HG02973 (cell line): ENCODE data around the gene PCDHB11.
"Not testable (repeated sequence)": the region's sequence is repeated elsewhere in the genome, so short reads cannot be mapped to it uniquely, and the experiment has no call there.

Experiments used
- ATAC-seq: cut with Tn5 transposase; IDR thresholded peaks from one replicate; pipeline ENCODE4 v1.9.1; 2021; ENCODE audit warnings: moderate library complexity; ENCODE audit not compliant: unreplicated experiment

The PCDHB11 gene

DNA sequence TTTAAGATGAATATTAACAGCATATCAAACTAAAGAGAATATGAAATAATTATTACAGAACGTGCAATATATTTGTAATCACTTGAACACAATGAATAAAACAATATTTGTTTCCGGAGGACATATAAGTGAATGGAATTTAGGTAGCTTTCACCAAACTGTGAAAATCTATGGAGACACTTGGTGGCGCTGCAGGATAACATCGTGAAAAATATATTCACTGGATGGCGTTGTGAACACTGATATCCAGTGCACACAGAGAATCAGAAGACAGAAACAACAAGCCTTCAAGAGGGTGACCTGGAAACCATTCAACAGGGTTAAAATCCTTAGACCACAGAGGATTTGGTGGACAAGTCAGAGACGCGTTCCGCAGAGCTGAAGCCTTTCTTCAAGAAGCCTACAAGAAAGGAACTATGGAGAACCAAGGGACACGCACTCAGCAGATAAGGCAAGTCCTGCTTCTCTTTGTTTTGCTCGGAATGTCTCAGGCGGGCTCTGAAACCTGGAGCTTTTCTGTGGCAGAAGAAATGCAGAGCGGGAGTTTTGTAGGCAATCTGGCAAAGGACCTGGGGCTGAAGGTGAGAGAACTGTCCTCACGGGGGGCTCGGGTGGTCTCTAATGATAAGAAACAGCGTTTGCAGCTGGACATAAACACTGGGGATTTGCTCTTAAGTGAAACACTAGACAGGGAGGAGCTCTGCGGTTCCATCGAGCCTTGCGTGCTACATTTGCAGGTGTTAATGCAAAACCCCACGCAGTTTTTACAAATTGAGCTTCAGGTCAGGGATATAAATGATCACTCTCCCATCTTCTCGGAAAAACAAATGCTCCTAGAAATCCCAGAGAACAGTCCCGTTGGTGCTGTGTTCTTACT is at the start of gene PCDHB11:
PCDHB11 (plus strand) TSS at position 269 of the 877 bp plus-strand sequence; CDS start at position 417, 148 bp downstream.
- no peak for ATAC-seq

DNA sequence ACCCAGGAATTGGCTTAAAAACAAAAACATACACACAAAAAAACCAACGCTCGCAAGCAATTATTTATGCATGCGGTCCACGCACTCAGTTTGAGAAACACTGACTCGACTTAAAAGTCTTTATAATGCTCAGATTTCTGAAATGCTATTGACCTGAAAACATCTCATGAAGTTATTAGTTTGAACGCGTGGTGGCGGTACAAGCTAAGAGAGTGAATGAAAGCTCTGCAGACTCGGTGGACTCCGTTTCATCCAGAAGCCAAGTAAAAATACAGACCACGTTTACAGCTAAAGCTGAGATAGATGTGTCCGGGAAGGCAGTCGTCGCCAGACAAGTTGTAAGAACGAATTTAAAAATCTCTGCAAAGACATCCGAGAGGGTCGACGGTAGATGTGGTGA is 49.6 kb upstream of the PCDHB11 start, which contains the start of gene PCDHB6:
PCDHB6 (plus strand) TSS at position 246 of the 400 bp plus-strand sequence. CDS start 201 bp downstream, outside the sequence.
- no peak for ATAC-seq

DNA sequence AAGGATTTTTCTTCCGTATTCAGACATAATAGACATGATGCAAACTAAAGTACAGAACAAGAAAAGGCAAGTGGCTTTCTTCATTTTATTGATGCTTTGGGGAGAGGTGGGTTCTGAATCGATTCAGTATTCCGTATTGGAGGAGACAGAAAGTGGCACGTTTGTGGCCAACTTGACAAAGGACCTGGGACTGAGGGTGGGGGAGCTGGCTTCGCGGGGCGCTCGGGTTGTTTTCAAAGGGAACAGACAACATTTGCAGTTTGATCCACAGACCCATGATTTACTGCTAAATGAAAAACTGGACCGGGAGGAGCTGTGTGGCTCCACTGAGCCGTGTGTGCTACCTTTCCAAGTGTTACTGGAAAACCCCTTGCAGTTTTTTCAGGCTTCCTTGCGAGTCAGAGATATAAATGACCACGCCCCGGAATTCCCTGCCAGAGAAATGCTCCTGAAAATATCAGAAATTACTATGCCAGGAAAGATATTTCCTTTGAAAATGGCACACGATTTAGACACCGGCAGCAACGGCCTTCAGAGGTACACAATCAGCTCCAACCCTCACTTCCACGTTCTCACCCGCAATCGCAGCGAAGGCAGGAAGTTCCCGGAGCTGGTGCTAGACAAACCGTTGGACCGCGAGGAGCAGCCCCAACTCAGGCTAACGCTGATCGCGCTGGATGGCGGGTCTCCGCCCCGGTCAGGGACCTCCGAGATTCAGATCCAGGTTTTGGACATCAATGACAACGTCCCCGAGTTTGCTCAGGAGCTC is 49.0 kb upstream of the PCDHB11 start:
- no peak for ATAC-seq

DNA sequence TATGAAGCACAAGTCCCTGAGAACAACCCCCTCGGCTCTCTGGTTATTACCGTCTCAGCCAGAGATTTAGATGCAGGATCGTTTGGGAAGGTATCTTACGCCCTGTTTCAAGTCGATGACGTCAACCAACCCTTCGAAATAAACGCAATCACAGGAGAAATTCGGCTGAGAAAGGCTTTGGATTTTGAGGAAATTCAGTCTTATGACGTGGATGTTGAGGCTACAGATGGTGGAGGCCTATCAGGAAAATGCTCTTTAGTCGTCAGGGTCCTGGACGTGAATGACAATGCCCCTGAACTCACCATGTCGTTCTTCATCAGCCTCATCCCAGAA is 48.5 kb upstream of the PCDHB11 start:
- ATAC-seq: no peak

DNA sequence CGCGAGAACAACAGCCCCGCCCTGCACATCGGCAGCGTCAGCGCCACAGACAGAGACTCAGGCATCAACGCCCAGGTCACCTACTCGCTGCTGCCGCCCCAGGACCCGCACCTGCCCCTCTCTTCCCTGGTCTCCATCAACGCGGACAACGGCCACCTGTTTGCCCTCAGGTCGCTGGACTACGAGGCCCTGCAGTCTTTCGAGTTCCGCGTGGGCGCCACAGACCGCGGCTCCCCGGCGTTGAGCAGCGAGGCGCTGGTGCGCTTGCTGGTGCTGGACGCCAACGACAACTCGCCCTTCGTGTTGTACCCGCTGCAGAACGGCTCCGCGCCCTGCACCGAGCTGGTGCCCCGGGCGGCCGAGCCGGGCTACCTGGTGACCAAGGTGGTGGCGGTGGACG is 47.8 kb upstream of the PCDHB11 start:
- ATAC-seq: not testable (repeated sequence)

DNA sequence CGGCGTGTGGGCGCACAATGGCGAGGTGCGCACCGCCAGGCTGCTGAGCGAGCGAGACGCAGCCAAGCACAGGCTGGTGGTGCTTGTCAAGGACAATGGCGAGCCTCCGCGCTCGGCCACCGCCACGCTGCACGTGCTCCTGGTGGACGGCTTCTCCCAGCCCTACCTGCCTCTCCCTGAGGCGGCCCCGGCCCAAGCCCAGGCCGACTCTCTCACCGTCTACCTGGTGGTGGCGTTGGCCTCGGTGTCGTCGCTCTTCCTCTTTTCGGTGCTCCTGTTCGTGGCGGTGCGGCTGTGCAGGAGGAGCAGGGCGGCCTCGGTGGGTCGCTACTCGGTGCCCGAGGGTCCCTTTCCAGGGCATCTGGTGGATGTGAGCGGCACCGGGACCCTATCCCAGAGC is 47.3 kb upstream of the PCDHB11 start:
- not testable (repeated sequence) for ATAC-seq

DNA sequence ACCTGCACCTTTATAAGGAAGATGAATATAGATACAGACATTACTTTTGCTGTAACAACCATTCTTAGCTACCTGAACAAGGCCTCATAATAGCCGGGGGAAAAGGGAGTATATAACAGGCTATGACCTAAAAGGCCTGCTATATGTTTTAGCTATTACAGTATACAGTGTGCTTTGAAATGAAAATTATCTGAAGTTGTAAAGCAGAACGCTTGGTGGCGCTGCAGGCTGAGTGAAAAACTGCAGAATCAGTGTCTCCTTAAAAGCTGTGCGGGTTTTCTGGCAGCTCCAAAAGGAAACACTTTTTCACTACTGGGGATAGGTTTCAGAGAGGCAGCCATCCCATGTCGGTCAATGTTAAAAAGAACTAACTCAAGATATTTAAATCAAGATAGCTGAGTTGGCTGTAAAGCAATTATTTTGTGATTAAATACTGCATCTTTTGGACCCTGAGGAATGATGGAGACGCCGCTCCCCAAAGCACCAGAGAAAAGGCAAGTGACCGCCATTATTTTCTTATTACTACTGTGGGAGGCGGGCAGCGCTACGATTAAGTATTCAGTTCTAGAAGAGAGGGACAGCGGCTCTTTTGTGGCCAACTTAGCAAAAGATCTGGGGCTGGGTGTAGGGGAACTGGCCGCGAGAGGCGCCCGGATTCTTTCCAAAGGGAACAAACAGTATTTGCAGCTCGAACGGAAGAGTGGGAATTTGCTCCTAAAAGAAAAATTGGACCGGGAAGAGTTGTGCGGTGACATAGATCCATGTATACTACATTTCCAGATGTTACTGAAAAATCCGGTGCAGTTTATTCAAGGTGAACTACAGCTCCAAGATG is 43.7 kb upstream of the PCDHB11 start:
- ATAC-seq: no peak

DNA sequence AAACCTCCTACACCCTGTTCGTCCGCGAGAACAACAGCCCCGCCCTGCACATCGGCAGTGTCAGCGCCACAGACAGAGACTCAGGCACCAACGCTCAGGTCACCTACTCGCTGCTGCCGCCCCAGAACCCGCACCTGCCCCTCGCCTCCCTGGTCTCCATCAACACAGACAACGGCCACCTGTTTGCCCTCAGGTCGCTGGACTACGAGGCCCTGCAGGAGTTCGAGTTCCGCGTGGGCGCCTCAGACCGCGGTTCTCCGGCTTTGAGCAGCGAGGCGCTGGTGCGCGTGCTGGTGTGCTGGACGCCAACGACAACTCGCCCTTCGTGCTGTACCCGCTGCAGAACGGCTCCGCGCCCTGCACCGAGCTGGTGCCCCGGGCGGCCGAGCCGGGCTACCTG is 42.1 kb upstream of the PCDHB11 start:
- not testable (repeated sequence) for ATAC-seq

DNA sequence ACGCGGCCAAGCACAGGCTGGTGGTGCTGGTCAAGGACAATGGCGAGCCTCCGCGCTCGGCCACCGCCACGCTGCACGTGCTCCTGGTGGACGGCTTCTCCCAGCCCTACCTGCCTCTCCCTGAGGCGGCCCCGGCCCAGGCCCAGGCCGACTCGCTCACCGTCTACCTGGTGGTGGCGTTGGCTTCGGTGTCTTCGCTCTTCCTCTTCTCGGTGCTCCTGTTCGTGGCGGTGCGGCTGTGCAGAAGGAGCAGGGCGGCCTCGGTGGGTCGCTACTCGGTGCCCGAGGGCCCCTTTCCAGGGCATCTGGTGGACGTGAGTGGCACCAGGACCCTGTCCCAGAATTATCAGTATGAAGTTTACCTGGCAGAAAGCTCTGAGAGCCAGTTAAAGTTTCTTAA is 41.5 kb upstream of the PCDHB11 start:
- not testable (repeated sequence) for ATAC-seq

DNA sequence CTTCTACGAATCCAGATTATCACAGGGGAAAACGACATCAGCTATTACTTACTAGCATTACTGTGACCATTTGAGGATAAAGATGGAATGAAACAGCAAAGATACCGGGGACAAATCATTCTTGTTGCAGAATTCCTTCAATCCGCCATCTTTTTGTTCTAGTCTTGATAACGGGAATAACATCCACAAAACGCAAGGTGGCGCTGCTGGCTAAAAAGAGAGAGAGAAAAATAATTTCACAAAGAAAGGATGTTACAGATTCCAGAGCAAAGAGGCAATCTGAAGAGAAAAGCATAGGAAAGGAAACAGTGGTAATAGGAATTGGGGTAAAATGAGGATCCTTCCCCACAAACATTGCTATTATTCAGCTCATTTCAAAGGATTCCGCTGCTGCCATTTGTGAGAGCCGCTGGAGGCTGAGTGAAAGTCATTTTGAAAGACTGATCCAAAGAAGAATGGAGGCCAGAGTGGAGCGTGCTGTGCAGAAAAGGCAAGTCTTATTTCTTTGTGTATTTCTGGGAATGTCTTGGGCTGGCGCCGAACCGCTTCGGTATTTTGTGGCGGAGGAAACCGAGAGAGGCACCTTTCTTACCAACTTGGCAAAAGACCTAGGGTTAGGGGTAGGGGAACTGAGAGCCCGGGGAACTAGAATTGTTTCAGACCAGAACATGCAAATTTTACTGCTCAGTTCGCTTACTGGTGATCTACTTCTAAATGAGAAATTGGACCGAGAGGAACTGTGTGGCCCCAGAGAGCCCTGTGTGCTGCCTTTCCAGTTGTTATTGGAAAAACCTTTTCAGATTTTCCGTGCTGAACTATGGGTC is 26.8 kb upstream of the PCDHB11 start, which contains the start of gene PCDHB7:
PCDHB7 (plus strand) TSS at position 264 of the 824 bp plus-strand sequence; CDS start at position 456, 192 bp downstream.
- no peak for ATAC-seq

DNA sequence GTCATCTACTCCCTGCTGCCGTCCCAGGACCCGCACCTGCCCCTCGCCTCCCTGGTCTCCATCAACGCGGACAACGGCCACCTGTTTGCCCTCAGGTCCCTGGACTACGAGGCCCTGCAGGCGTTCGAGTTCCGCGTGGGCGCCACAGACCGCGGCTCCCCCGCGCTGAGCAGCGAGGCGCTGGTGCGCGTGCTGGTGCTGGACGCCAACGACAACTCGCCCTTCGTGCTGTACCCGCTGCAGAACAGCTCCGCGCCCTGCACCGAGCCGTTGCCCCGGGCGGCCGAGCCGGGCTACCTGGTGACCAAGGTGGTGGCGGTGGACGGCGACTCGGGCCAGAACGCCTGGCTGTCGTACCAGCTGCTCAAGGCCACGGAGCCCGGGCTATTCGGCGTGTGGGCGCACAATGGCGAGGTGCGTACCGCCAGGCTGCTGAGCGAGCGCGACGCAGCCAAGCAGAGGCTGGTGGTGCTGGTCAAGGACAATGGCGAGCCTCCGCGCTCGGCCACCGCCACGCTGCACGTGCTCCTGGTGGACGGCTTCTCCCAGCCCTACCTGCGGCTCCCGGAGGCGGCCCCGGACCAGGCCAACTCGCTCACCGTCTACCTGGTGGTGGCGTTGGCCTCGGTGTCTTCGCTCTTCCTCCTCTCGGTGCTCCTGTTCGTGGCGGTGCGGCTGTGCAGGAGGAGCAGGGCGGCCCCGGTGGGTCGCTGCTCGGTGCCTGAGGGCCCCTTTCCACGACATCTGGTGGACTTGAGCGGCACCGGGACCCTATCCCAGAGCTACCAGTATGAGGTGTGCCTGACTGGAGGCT is 24.9 kb upstream of the PCDHB11 start:
- ATAC-seq: not testable (repeated sequence)

DNA sequence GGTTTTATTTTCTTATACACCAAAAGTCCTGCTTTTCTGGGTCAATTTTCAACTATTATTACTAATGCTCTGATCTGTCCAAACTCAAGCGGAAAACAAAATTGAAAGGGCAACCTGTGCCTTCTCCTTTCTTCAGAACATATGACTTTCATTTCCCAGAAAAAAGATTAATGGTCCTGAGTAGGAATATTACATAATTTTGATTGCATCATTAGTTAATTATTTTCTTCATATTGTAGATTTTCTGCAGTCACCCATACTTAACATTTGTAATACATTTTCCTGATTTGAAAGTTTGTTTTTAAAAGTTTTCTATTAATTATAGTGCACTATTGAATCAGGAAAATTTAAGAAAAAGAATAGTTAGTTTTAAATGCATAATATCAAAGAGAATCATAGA is 23.5 kb upstream of the PCDHB11 start:
- no peak for ATAC-seq

DNA sequence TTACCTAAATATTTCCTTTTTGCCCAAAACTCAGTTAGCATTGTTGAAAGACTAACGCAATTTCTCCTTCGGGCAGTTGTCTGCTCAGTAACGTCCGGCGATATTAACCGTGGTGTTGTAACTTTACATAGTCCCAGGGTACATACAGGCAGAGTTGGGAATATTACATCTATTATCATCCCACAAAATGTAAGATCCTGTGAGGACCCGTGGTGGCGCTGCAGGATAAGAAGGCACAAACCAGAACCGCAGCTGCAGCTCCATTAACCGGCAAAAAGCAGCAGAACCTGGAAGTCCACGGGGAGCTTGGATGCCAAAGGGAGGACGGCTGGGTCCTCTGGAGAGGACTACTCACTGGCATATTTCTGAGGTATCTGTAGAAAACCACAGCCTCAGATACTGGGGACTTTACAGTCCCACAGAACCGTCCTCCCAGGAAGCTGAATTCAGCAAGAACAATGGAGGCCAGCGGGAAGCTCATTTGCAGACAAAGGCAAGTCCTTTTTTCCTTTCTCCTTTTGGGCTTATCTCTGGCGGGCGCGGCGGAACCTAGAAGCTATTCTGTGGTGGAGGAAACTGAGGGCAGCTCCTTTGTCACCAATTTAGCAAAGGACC is 21.7 kb upstream of the PCDHB11 start, which contains the start of gene PCDHB8:
PCDHB8 (plus strand) TSS at position 214 of the 615 bp plus-strand sequence; CDS start at position 459, 245 bp downstream.
- ATAC-seq: not testable (repeated sequence)

DNA sequence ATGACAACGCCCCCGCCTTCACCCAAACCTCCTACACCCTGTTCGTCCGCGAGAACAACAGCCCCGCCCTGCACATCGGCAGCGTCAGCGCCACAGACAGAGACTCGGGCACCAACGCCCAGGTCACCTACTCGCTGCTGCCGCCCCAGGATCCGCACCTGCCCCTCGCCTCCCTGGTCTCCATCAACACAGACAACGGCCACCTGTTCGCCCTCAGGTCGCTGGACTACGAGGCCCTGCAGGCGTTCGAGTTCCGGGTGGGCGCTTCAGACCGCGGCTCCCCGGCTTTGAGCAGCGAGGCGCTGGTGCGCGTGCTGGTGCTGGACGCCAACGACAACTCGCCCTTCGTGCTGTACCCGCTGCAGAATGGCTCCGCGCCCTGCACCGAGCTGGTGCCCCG is 20.1 kb upstream of the PCDHB11 start:
- not testable (repeated sequence) for ATAC-seq

DNA sequence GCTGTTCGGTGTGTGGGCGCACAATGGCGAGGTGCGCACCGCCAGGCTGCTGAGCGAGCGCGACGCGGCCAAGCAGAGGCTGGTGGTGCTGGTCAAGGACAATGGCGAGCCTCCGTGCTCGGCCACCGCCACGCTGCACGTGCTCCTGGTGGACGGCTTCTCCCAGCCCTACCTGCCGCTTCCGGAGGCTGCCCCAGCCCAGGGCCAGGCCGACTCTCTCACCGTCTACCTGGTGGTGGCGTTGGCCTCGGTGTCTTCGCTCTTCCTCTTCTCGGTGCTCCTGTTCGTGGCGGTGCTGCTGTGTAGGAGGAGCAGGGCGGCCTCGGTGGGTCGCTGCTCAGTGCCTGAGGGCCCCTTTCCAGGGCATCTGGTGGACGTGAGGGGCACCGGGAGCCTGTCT is 19.6 kb upstream of the PCDHB11 start:
- not testable (repeated sequence) for ATAC-seq

DNA sequence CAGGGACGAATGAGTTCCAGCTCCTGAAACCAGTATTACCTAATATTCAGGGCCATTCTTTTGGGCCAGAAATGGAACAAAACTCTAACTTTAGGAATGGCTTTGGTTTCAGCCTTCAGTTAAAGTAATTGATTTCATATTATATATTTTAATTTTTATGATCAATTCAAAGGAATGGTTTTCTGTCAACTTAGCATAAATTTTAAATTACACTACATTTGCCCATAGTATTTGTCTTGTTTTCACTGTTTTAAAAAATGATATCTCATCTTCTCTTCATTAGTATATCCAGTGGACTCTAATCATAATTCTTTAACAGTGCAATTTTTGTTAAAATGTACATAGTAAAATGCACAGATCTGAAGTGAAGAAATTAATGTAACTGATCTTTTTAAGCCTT is 19.1 kb upstream of the PCDHB11 start:
- ATAC-seq: no peak

DNA sequence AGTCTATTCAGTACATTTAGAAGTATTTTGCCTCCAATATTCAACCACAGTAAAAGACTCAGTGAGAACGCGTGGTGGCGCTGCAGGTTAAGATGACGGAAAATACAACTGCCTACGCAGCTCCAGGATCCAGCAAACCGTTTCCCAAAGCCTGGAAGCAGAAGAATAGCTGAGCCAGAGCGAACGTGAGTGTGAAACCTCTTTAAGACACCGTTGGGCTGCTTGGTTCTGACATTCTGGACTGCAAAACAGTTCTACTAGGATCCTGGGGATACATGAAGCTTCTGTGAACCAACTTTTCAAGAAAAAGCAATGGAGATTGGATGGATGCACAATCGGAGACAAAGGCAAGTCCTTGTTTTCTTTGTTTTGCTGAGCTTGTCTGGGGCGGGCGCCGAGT is 17.2 kb upstream of the PCDHB11 start, which contains the start of gene PCDHB16:
PCDHB16 (plus strand) TSS at position 140 of the 400 bp plus-strand sequence; CDS start at position 313, 173 bp downstream.
- no peak for ATAC-seq

DNA sequence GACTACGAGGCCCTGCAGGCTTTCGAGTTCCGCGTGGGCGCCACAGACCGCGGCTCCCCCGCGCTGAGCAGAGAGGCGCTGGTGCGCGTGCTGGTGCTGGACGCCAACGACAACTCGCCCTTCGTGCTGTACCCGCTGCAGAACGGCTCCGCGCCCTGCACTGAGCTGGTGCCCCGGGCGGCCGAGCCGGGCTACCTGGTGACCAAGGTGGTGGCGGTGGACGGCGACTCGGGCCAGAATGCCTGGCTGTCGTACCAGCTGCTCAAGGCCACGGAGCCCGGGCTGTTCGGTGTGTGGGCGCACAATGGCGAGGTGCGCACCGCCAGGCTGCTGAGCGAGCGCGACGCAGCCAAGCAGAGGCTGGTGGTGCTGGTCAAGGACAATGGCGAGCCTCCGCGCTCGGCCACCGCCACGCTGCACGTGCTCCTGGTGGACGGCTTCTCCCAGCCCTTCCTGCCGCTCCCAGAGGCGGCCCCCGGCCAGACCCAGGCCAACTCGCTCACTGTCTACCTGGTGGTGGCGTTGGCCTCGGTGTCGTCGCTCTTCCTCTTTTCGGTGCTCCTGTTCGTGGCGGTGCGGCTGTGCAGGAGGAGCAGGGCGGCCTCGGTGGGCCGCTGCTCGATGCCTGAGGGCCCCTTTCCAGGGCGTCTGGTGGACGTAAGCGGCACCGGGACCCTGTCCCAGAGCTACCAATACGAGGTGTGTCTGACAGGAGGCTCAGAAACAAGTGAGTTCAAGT is 15.1 kb upstream of the PCDHB11 start:
- ATAC-seq: not testable (repeated sequence)
